ENCODE data around the gene RBM33. TPM values are rescaled to one million over a fixed set of nuclear protein-coding genes. Genes with fewer than 3 reads are reported as not detected.

The RBM33 gene
- total and polyA plus RNA-seq, 9 of the 15 experiments (the other 6 are each of a cell fraction or from before 2014, with no cell fraction given) = 4.4 to 80.7 (median 27.3) TPM

GRCh38 chr7:155644971-155645509 lies 579 bp downstream of the RBM33 start (continued):
- no peak for TF ChIP-seq AFF1 (IDR thresholded peaks at IDR 0.05; ENCODE audit: low read depth in 1 of 2, partially characterized antibody in 2 of 2)
- no peak for TF ChIP-seq NCOA4 (IDR thresholded peaks at IDR 0.05; ENCODE audit: partially characterized antibody)
- no peak for TF ChIP-seq ZBTB17 (CRISPR knock-in tag; IDR thresholded peaks at IDR 0.05)
- no peak for TF ChIP-seq ZBTB2 (IDR thresholded peaks at IDR 0.05)
- no peak for TF ChIP-seq HNRNPL (IDR thresholded peaks at IDR 0.05; ENCODE audit: low read depth, low read length)
- no peak for TF ChIP-seq TCFL5 (CRISPR knock-in tag; conservative IDR thresholded peaks at IDR 0.05)
- TF ChIP-seq SMARCE1 (IDR thresholded peaks at IDR 0.05) = no peak
- TF ChIP-seq NFE2 (IDR thresholded peaks at IDR 0.05; ENCODE audit: low read depth) = no peak
- peak; percentile 84 for TF ChIP-seq VEZF1 (CRISPR knock-in tag; IDR thresholded peaks at IDR 0.05)
- no peak for TF ChIP-seq ZBTB1 (CRISPR knock-in tag; IDR thresholded peaks at IDR 0.05; ENCODE audit: borderline replicate concordance, low read depth)
- TF ChIP-seq GTF2A2 (tag; IDR thresholded peaks at IDR 0.05) = no peak
- no peak for TF ChIP-seq ZNF174 (CRISPR knock-in tag; IDR thresholded peaks at IDR 0.05)
- TF ChIP-seq RBM17 (IDR thresholded peaks at IDR 0.05; ENCODE audit: borderline replicate concordance, low read depth, low read length) = no peak
- TF ChIP-seq CTCF (IDR thresholded peaks at IDR 0.05 in 2 of 3, conservative IDR thresholded peaks at IDR 0.05 in 1 of 3; ENCODE audit: insufficient read depth in 2 of 3, low read depth in 1 of 3, low read length in 3 of 3) = peak in 1 of 3 experiments; percentile 3; a peak in 1 of 6 replicates
- no peak for TF ChIP-seq PHTF2 (CRISPR knock-in tag; IDR thresholded peaks at IDR 0.05)
- no peak for TF ChIP-seq RBBP5 (IDR thresholded peaks at IDR 0.05; ENCODE audit: borderline replicate concordance, insufficient read depth, low read length, poor library complexity, severe bottlenecking)
- no peak for TF ChIP-seq ZNF324 (CRISPR knock-in tag; IDR thresholded peaks at IDR 0.05)
- TF ChIP-seq PTRF (tag; IDR thresholded peaks at IDR 0.05) = no peak
- TF ChIP-seq ZNF764 (CRISPR knock-in tag; IDR thresholded peaks at IDR 0.05; ENCODE audit: low read depth) = no peak

Measured in K562 (cell line).